Liver (tissue), 9 donors: Measurements from ENCODE around the gene MARCHF9. TPM values are rescaled to one million over a fixed set of nuclear protein-coding genes. Genes with fewer than 3 reads are reported as not detected.

ENCODE experiments used
- DNase-seq: peaks from one replicate; pipeline ENCODE4 v3.0.0-alpha.2; 2017; ENCODE audit warnings: low spot score
- H3K27ac ChIP-seq, 2 donors: one replicate each; pipeline ENCODE4 v1.7.0; 2013; ENCODE audit warnings: inconsistent platforms in 2 of 2, low read length in 2 of 2, control low read depth in 1 of 2, low read depth in 1 of 2, mild to moderate bottlenecking in 1 of 2
- H3K27me3 ChIP-seq, 4 donors: one replicate each; pipeline versions ENCODE4 v1.6.1 to v1.7.0; 2013; ENCODE audit warnings: low read length in 3 of 4, inconsistent platforms in 1 of 4, mild to moderate bottlenecking in 1 of 4, moderate library complexity in 1 of 4; ENCODE audit not compliant: control insufficient read depth in 4 of 4, insufficient read depth in 4 of 4
- H3K36me3 ChIP-seq, 4 donors: one replicate each; pipeline versions ENCODE4 v1.6.1 to v1.7.0; 2013; ENCODE audit warnings: low read length in 3 of 4, mild to moderate bottlenecking in 3 of 4, low read depth in 1 of 4, moderate library complexity in 1 of 4; ENCODE audit not compliant: control insufficient read depth in 4 of 4, insufficient read depth in 3 of 4
- H3K4me1 ChIP-seq, 4 donors: one replicate each; pipeline versions ENCODE4 v1.6.1 to v1.7.0; 2013; ENCODE audit warnings: low read length in 3 of 4, mild to moderate bottlenecking in 3 of 4, moderate library complexity in 1 of 4; ENCODE audit not compliant: control insufficient read depth in 4 of 4, insufficient read depth in 4 of 4
- H3K4me3 ChIP-seq, 3 donors: one replicate each; pipeline versions ENCODE4 v1.6.1 to v1.7.0; 2013; ENCODE audit warnings: low read length in 3 of 3, control low read depth in 1 of 3, low read depth in 1 of 3, mild to moderate bottlenecking in 1 of 3
- H3K9ac ChIP-seq, 2 donors: one replicate each; pipeline ENCODE4 v1.7.0; 2013; ENCODE audit warnings: low read length in 2 of 2, mild to moderate bottlenecking in 2 of 2, moderate library complexity in 2 of 2, control low read depth in 1 of 2, low read depth in 1 of 2
- H3K9me3 ChIP-seq, 4 donors: one replicate each; pipeline versions ENCODE4 v1.6.1 to v1.7.0; 2013; ENCODE audit warnings: low read length in 3 of 4; ENCODE audit not compliant: control insufficient read depth in 4 of 4
- CTCF ChIP-seq: fragments of 150-350 bp; IDR thresholded peaks from 2 replicates; pipeline ENCODE4 v1.5.1; 2017; ENCODE audit warnings: improper control_type of control experiment, low read depth, low read length; ENCODE audit not compliant: missing input control
- EGR1 ChIP-seq, 2 donors: IDR thresholded peaks; 2 replicates each; pipeline ENCODE4 v1.6.1; 2016 to 2018; ENCODE audit warnings: antibody characterized with exemption in 2 of 2, low read depth in 2 of 2
- FOXA1 ChIP-seq: IDR thresholded peaks from 2 replicates; pipeline ENCODE4 v1.6.1; 2016; ENCODE audit warnings: antibody characterized with exemption
- FOXA2 ChIP-seq: IDR thresholded peaks from 2 replicates; pipeline ENCODE4 v1.6.1; 2016; ENCODE audit warnings: antibody characterized with exemption
- HNF4A ChIP-seq, 2 donors: conservative IDR thresholded peaks; 2 replicates each; pipeline ENCODE4 v1.6.1; 2016; ENCODE audit warnings: antibody characterized with exemption in 2 of 2, mild to moderate bottlenecking in 2 of 2
- HNF4G ChIP-seq: IDR thresholded peaks from 2 replicates; pipeline ENCODE4 v1.6.1; 2016; ENCODE audit warnings: antibody characterized with exemption
- JUND ChIP-seq, 2 donors: IDR thresholded peaks; 2 replicates each; pipeline ENCODE4 v1.6.1; 2016; ENCODE audit warnings: antibody characterized with exemption in 2 of 2
- NR2F2 ChIP-seq: IDR thresholded peaks from 2 replicates; pipeline ENCODE4 v1.6.1; 2016; ENCODE audit warnings: antibody characterized with exemption
- RAD21 ChIP-seq, 2 donors: IDR thresholded peaks; 2 replicates each; pipeline ENCODE4 v1.6.1; 2016; ENCODE audit warnings: antibody characterized with exemption in 2 of 2, mild to moderate bottlenecking in 2 of 2
- RXRA ChIP-seq, 2 donors: IDR thresholded peaks; 2 replicates each; pipeline ENCODE4 v1.6.1; 2017 to 2018; ENCODE audit warnings: antibody characterized with exemption in 2 of 2, mild to moderate bottlenecking in 1 of 2
- SP1 ChIP-seq: IDR thresholded peaks from 2 replicates; pipeline ENCODE4 v1.6.1; 2018; ENCODE audit warnings: antibody characterized with exemption, mild to moderate bottlenecking
- TAF1 ChIP-seq: conservative IDR thresholded peaks from 2 replicates; pipeline ENCODE4 v1.6.1; 2016; ENCODE audit warnings: antibody characterized with exemption, mild to moderate bottlenecking
- YY1 ChIP-seq: IDR thresholded peaks from 2 replicates; pipeline ENCODE4 v1.6.1; 2016; ENCODE audit warnings: antibody characterized with exemption, mild to moderate bottlenecking
- ZBTB33 ChIP-seq: IDR thresholded peaks from 2 replicates; pipeline ENCODE4 v1.6.1; 2016; ENCODE audit warnings: antibody characterized with exemption
- WGBS: extraction: QIAGEN DNeasy Blood & Tissue Kit; methylation state at CpG from one replicate; pipeline ENCODE4 v1.1.7; 2013; 5-methylcytosine and 5-hydroxymethylcytosine counted together
- polyA plus RNA-seq, 2 donors: library from polyadenylated mRNA; stranded (reverse) in 1 of 2; unstranded in 1 of 2; fragments of 200-250 nt in 1 of 2; fragments of >200 nt in 1 of 2; fragmentation: Nextera tagmentation in 1 of 2; extraction: Ambion mirVana in 1 of 2; gene quantifications; one replicate each; pipeline versions ENCODE4 v1.2.1 to v1.2.3, GENCODE V29; 2013 to 2015
- total RNA-seq, 2 donors: library from RNA; depleted of rRNA; stranded (reverse); fragments of >200 nt; gene quantifications; one replicate each; pipeline ENCODE4 v1.2.3, GENCODE V29; 2014
- TF ChIP-seq, protein P1 (sequence below): IDR thresholded peaks from 2 replicates; pipeline ENCODE4 v1.6.1; 2016; ENCODE audit warnings: antibody characterized with exemption
- TF ChIP-seq, protein P2 (sequence below): IDR thresholded peaks from 2 replicates; pipeline ENCODE4 v1.6.1; 2016; ENCODE audit warnings: antibody characterized with exemption, mild to moderate bottlenecking
- TF ChIP-seq, protein P3 (sequence below): IDR thresholded peaks from 2 replicates; pipeline ENCODE4 v1.6.1; 2016; ENCODE audit warnings: antibody characterized with exemption
- donor health status: healthy.
- donor health status: healthy.
- donor health status: healthy.
- donor health status: healthy.
- donor health status: healthy.

The MARCHF9 gene
- total and polyA plus RNA-seq, 4 donors: 1.1 to 3.0 (median 2.2) TPM

DNA sequence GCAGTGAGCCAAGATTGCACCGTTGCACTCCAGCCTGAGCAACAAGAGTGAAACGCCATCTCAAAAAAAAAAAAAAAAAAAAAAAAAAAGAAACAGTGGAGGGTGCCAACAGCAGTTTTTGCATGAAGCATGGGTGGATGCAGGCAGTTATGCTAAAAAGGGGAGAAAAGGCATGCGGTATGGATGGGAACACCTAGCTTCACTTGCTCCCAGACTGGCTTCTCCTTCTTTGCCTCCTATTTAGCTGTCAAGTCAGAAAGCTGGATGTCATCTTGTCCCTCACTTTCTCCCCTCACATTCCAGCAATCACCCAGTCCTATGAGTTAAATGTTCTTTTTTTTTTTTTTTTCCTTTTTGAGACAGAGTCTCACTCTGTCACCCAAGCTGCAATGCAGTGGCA, 20.1 kb downstream of the MARCHF9 start:
- Histone ChIP-seq H3K4me1 (peaks cover 5 to 13% (median 10%) of the 10 kb centered on the region in 4 donors), H3K4me3 (no peak overlapping the region), H3K27me3 (no peaks in the 10 kb centered on the region), H3K27ac (no peak overlapping the region), H3K9me3 (no peaks in the 10 kb centered on the region), H3K9ac (no peak overlapping the region), H3K36me3 (peaks cover under 1 to 6% (median 3%) of the 10 kb centered on the region in 4 donors)
- 89% methylated on average over 3 of the region's 3 CpGs for WGBS
- no peak for DNase-seq
- TF ChIP-seq RAD21 (IDR thresholded peaks at IDR 0.05) (no peak), RXRA (IDR thresholded peaks at IDR 0.05) (no peak), JUND (IDR thresholded peaks at IDR 0.05) (no peak), SP1 (no peak), YY1 (no peak), ZBTB33 (no peak), EGR1 (IDR thresholded peaks at IDR 0.05; ENCODE audit: low read depth in 2 of 2) (no peak), FOXA1 (no peak), FOXA2 (no peak), CTCF (no peak), TAF1 (no peak), NR2F2 (no peak), HNF4G (no peak), HNF4A (conservative IDR thresholded peaks at IDR 0.05) (no peak)
- TF ChIP-seq, protein P1, sequence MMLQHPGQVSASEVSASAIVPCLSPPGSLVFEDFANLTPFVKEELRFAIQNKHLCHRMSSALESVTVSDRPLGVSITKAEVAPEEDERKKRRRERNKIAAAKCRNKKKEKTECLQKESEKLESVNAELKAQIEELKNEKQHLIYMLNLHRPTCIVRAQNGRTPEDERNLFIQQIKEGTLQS: no peak
- TF ChIP-seq, protein P2, sequence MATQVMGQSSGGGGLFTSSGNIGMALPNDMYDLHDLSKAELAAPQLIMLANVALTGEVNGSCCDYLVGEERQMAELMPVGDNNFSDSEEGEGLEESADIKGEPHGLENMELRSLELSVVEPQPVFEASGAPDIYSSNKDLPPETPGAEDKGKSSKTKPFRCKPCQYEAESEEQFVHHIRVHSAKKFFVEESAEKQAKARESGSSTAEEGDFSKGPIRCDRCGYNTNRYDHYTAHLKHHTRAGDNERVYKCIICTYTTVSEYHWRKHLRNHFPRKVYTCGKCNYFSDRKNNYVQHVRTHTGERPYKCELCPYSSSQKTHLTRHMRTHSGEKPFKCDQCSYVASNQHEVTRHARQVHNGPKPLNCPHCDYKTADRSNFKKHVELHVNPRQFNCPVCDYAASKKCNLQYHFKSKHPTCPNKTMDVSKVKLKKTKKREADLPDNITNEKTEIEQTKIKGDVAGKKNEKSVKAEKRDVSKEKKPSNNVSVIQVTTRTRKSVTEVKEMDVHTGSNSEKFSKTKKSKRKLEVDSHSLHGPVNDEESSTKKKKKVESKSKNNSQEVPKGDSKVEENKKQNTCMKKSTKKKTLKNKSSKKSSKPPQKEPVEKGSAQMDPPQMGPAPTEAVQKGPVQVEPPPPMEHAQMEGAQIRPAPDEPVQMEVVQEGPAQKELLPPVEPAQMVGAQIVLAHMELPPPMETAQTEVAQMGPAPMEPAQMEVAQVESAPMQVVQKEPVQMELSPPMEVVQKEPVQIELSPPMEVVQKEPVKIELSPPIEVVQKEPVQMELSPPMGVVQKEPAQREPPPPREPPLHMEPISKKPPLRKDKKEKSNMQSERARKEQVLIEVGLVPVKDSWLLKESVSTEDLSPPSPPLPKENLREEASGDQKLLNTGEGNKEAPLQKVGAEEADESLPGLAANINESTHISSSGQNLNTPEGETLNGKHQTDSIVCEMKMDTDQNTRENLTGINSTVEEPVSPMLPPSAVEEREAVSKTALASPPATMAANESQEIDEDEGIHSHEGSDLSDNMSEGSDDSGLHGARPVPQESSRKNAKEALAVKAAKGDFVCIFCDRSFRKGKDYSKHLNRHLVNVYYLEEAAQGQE: no peak
- TF ChIP-seq, protein P3, sequence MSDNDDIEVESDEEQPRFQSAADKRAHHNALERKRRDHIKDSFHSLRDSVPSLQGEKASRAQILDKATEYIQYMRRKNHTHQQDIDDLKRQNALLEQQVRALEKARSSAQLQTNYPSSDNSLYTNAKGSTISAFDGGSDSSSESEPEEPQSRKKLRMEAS: no peak
